ENCODE data around the gene BCL2L13.
A peak's percentile ranks its signal among the peaks of the same experiment; 100 is the strongest.

The BCL2L13 gene

GRCh38 chr22:17741866-17742526 lies 103.4 kb downstream of the BCL2L13 start:
- TF ChIP-seq, protein P1, sequence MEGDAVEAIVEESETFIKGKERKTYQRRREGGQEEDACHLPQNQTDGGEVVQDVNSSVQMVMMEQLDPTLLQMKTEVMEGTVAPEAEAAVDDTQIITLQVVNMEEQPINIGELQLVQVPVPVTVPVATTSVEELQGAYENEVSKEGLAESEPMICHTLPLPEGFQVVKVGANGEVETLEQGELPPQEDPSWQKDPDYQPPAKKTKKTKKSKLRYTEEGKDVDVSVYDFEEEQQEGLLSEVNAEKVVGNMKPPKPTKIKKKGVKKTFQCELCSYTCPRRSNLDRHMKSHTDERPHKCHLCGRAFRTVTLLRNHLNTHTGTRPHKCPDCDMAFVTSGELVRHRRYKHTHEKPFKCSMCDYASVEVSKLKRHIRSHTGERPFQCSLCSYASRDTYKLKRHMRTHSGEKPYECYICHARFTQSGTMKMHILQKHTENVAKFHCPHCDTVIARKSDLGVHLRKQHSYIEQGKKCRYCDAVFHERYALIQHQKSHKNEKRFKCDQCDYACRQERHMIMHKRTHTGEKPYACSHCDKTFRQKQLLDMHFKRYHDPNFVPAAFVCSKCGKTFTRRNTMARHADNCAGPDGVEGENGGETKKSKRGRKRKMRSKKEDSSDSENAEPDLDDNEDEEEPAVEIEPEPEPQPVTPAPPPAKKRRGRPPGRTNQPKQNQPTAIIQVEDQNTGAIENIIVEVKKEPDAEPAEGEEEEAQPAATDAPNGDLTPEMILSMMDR (IDR thresholded peaks at IDR 0.05; ENCODE audit: extremely low read depth, insufficient read depth, missing control alignments) = no peak

GRCh38 chr22:17742527-17742902 lies 104.0 kb downstream of the BCL2L13 start:
- DNase-seq (ENCODE audit: low spot score) = peak; percentile 93
- in situ Hi-C loops (cut with MboI; ENCODE audit: low pct_unique_long_range_greater_than_20kb, low sequenced_read_pairs, unreplicated experiment) = no loop called here

More at GRCh38 chr22:17741866-17742526, 103.4 kb downstream of the BCL2L13 start:
- in situ Hi-C loops (cut with MboI; ENCODE audit: low pct_unique_long_range_greater_than_20kb, low sequenced_read_pairs, unreplicated experiment) = no loop called here
- peak; percentile 27 for DNase-seq (ENCODE audit: low spot score)

DNA sequence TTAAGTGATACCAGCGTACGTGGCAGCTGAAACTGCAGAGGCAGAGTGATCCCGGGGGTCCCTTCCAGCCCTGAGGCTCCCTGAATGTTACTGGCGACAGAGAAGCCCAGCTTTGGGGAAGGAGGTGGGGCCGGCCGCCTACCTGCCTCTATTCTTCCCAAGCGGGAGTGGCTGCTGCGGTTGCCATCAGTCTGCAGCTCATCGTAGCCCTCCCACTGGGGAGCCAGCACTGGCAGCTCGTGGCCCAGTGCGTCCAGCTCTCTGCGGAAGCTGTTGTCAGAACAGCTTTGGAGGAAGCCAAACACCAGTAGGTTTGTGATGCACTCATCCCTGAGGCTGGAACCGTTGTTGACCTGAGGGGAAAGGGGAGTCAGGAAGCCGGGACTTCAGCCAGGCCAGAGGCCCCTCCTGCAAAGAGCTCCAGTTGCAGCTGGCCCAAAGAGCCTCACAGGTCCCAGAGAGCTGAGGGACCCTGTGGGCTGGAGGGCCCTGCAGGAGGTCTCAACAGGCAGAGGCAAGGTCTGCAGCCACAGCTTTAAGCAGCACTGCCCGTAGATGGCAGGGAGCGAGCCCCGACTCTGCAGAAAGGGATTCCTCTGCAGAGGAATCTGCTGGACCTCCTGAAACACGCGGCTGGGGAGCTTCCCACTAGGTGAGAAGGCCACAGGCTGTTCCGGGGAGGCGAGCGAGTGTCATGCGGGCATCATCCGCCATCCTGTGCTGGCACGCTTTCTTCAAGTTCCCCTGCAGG lies 105.3 kb downstream of the BCL2L13 start:
- no peak for DNase-seq (ENCODE audit: low spot score)

More at GRCh38 chr22:17742527-17742902, 104.0 kb downstream of the BCL2L13 start:
- TF ChIP-seq, protein P1 (IDR thresholded peaks at IDR 0.05; ENCODE audit: extremely low read depth, insufficient read depth, missing control alignments) = peak; percentile 92

GRCh38 chr22:17744430-17744829 lies 105.9 kb downstream of the BCL2L13 start:
- TF ChIP-seq, protein P1 (IDR thresholded peaks at IDR 0.05; ENCODE audit: extremely low read depth, insufficient read depth, missing control alignments) = no peak
- no peak for DNase-seq (ENCODE audit: low spot score)
- in situ Hi-C loops (cut with MboI; ENCODE audit: low pct_unique_long_range_greater_than_20kb, low sequenced_read_pairs, unreplicated experiment) = no loop called here

More for the DNA sequence above, 105.3 kb downstream of the BCL2L13 start:
- TF ChIP-seq, protein P1 (IDR thresholded peaks at IDR 0.05; ENCODE audit: extremely low read depth, insufficient read depth, missing control alignments) = no peak
- in situ Hi-C loops (cut with MboI; ENCODE audit: low pct_unique_long_range_greater_than_20kb, low sequenced_read_pairs, unreplicated experiment) = no loop called here

GRCh38 chr22:17746916-17747315 lies 108.4 kb downstream of the BCL2L13 start:
- TF ChIP-seq, protein P1 (IDR thresholded peaks at IDR 0.05; ENCODE audit: extremely low read depth, insufficient read depth, missing control alignments) = no peak
- DNase-seq (ENCODE audit: low spot score) = peak; percentile 3
- in situ Hi-C loops (cut with MboI; ENCODE audit: low pct_unique_long_range_greater_than_20kb, low sequenced_read_pairs, unreplicated experiment) = no loop called here

GRCh38 chr22:17748555-17749353 lies 110.2 kb downstream of the BCL2L13 start:
- in situ Hi-C loops (cut with MboI; ENCODE audit: low pct_unique_long_range_greater_than_20kb, low sequenced_read_pairs, unreplicated experiment) = no loop called here
- TF ChIP-seq, protein P1 (IDR thresholded peaks at IDR 0.05; ENCODE audit: extremely low read depth, insufficient read depth, missing control alignments) = no peak
- DNase-seq (ENCODE audit: low spot score) = no peak

Data from GM13977 (cell line).